H9 (cell line): Measurements from ENCODE around the gene ARVCF. TPM values are rescaled to one million over a fixed set of nuclear protein-coding genes. Genes with fewer than 3 reads are reported as not detected.

Experiments
- DNase-seq: peaks from one replicate; pipeline ENCODE4 v3.0.0-alpha.2; 2017
- H2AFZ ChIP-seq: one replicate; pipeline ENCODE4 v1.6.1; 2013; ENCODE audit warnings: mild to moderate bottlenecking, low read length, control low read depth, moderate library complexity
- H2AK5ac ChIP-seq: 2 replicates; pipeline ENCODE4 v1.6.1; 2013; ENCODE audit warnings: low read length, control low read depth, mixed read lengths; ENCODE audit not compliant: insufficient read length
- H2BK120ac ChIP-seq: one replicate; pipeline ENCODE4 v1.6.1; 2013; ENCODE audit warnings: low read depth, mild to moderate bottlenecking, low read length, control low read depth, inconsistent platforms; ENCODE audit not compliant: poor library complexity, severe bottlenecking
- H2BK12ac ChIP-seq: 2 replicates; pipeline ENCODE4 v1.6.1; 2013; ENCODE audit warnings: low read length, control low read depth, mixed read lengths, low read depth; ENCODE audit not compliant: insufficient read length
- H2BK15ac ChIP-seq: 2 replicates; pipeline ENCODE4 v1.6.1; 2013; ENCODE audit warnings: low read depth, low read length, control low read depth
- H2BK20ac ChIP-seq: one replicate; pipeline ENCODE4 v1.6.1; 2013; ENCODE audit warnings: low read depth, mild to moderate bottlenecking, low read length, control low read depth, inconsistent platforms; ENCODE audit not compliant: poor library complexity, severe bottlenecking
- H2BK5ac ChIP-seq: 2 replicates; pipeline ENCODE4 v1.6.1; 2013; ENCODE audit warnings: low read length, control low read depth, mixed read lengths; ENCODE audit not compliant: insufficient read length
- H3K14ac ChIP-seq: 2 replicates; pipeline ENCODE4 v1.6.1; 2013; ENCODE audit warnings: low read length, control low read depth; ENCODE audit not compliant: insufficient read depth
- H3K18ac ChIP-seq: 2 replicates; pipeline ENCODE4 v1.6.1; 2013; ENCODE audit warnings: low read depth, mild to moderate bottlenecking, mixed read lengths, low read length, control low read depth; ENCODE audit not compliant: insufficient read length
- H3K23ac ChIP-seq: 2 replicates; pipeline ENCODE4 v1.6.1; 2013; ENCODE audit warnings: low read length, control low read depth, mixed read lengths, low read depth; ENCODE audit not compliant: insufficient read length
- H3K23me2 ChIP-seq: 2 replicates; pipeline ENCODE4 v1.6.1; 2013; ENCODE audit warnings: low read depth, mild to moderate bottlenecking, mixed read lengths, low read length, control low read depth; ENCODE audit not compliant: insufficient read length, poor library complexity, severe bottlenecking
- H3K27ac ChIP-seq: 2 replicates; pipeline ENCODE4 v1.5.1; 2013; ENCODE audit warnings: low read length, control low read depth, mixed read lengths, low read depth; ENCODE audit not compliant: insufficient read length
- H3K27me3 ChIP-seq: 2 replicates; pipeline ENCODE4 v1.6.1; 2013; ENCODE audit warnings: low read length, control low read depth, inconsistent platforms; ENCODE audit not compliant: insufficient read depth
- H3K4ac ChIP-seq: 2 replicates; pipeline ENCODE4 v1.6.1; 2013; ENCODE audit warnings: low read depth, mild to moderate bottlenecking, control low read depth, inconsistent platforms, low read length, moderate library complexity
- H3K4me1 ChIP-seq: 2 replicates; pipeline ENCODE4 v1.6.1; 2013; ENCODE audit warnings: low read length, control low read depth, inconsistent platforms; ENCODE audit not compliant: insufficient read depth
- H3K4me2 ChIP-seq: 2 replicates; pipeline ENCODE4 v1.6.1; 2013; ENCODE audit warnings: low read length, control low read depth, mixed read lengths; ENCODE audit not compliant: insufficient read length, insufficient read depth
- H3K56ac ChIP-seq: 2 replicates; pipeline ENCODE4 v1.6.1; 2013; ENCODE audit warnings: low read depth, mild to moderate bottlenecking, mixed read lengths, low read length, control low read depth; ENCODE audit not compliant: insufficient read length
- H3K79me1 ChIP-seq: 2 replicates; pipeline ENCODE4 v1.6.1; 2013; ENCODE audit warnings: low read depth, mild to moderate bottlenecking, moderate library complexity, low read length, control low read depth, inconsistent platforms; ENCODE audit not compliant: insufficient read depth, poor library complexity, severe bottlenecking
- H3K79me2 ChIP-seq: 2 replicates; pipeline ENCODE4 v1.6.1; 2013; ENCODE audit warnings: low read length, control low read depth, inconsistent platforms; ENCODE audit not compliant: insufficient read depth
- H3K9ac ChIP-seq: 2 replicates; pipeline ENCODE4 v1.6.1; 2013; ENCODE audit warnings: low read length, control low read depth, mixed read lengths; ENCODE audit not compliant: insufficient read length; ENCODE audit errors: extremely low read depth
- H3K9me3 ChIP-seq: one replicate; pipeline ENCODE4 v1.6.1; 2013; ENCODE audit warnings: low read depth, low read length, inconsistent platforms; ENCODE audit not compliant: control insufficient read depth
- H3T11ph ChIP-seq: one replicate; pipeline ENCODE4 v1.6.1; 2013; ENCODE audit warnings: mild to moderate bottlenecking, low read length, control low read depth, inconsistent platforms
- H4K20me1 ChIP-seq: one replicate; pipeline ENCODE4 v1.6.1; 2013; ENCODE audit not compliant: control insufficient read depth, insufficient read length, insufficient read depth
- H4K5ac ChIP-seq: 2 replicates; pipeline ENCODE4 v1.6.1; 2013; ENCODE audit warnings: low read depth, mild to moderate bottlenecking, mixed read lengths, low read length, control low read depth; ENCODE audit not compliant: insufficient read length
- H4K8ac ChIP-seq: replicated peaks from 2 replicates; pipeline ENCODE4 v1.6.1; 2013; ENCODE audit warnings: low read length, control low read depth, mixed read lengths, low read depth; ENCODE audit not compliant: insufficient read length
- H4K91ac ChIP-seq: 2 replicates; pipeline ENCODE4 v1.6.1; 2013; ENCODE audit warnings: low read depth, mild to moderate bottlenecking, moderate library complexity, mixed read lengths, low read length, control low read depth; ENCODE audit not compliant: insufficient read length
- H3K27ac Mint-ChIP-seq, 3 experiments: 2 replicates in 2 of 3; 3 replicates in 1 of 3; pipeline ENCODE4 v1.8.0; 2020 to 2021; ENCODE audit warnings: mixed read lengths in 3 of 3, mild to moderate bottlenecking in 1 of 3, moderate library complexity in 1 of 3
- H3K27me3 Mint-ChIP-seq: 2 replicates; pipeline ENCODE4 v1.8.0; 2021; ENCODE audit warnings: low read depth, mild to moderate bottlenecking, moderate library complexity, mixed read lengths
- H3K36me3 Mint-ChIP-seq, 3 experiments: 2 replicates in 2 of 3; 3 replicates in 1 of 3; pipeline ENCODE4 v1.8.0; 2020 to 2021; ENCODE audit warnings: low read depth in 3 of 3, mixed read lengths in 3 of 3; ENCODE audit not compliant: insufficient read depth in 1 of 3
- H3K4me1 Mint-ChIP-seq, 2 experiments: 2 replicates each; pipeline ENCODE4 v1.8.0; 2020; ENCODE audit warnings: mixed read lengths in 2 of 2
- H3K4me3 Mint-ChIP-seq, 2 experiments: 2 replicates in 1 of 2; 3 replicates in 1 of 2; pipeline ENCODE4 v1.8.0; 2020 to 2021; ENCODE audit warnings: mild to moderate bottlenecking in 2 of 2, mixed read lengths in 2 of 2, moderate library complexity in 1 of 2
- H3K9me3 Mint-ChIP-seq, 2 experiments: 2 replicates in 1 of 2; 3 replicates in 1 of 2; pipeline ENCODE4 v1.8.0; 2020; ENCODE audit warnings: mild to moderate bottlenecking in 2 of 2, mixed read lengths in 2 of 2, moderate library complexity in 1 of 2
- WGBS: extraction: QIAGEN DNeasy Blood & Tissue Kit; methylation state at CpG from one replicate; pipeline ENCODE4 v1.1.7; 2013; ENCODE audit warnings: missing lambda C conversion rate, low lambda C conversion rate, mixed read lengths; ENCODE audit not compliant: insufficient read length; ENCODE audit errors: extremely low coverage; 5-methylcytosine and 5-hydroxymethylcytosine counted together
- total RNA-seq: library from RNA; stranded (reverse); gene quantifications from 2 replicates; pipeline ENCODE4 v1.2.1, GENCODE V29; 2021
- TF ChIP-seq, protein P1 (sequence below): fragments of 200-600 bp; sonication (generic); conservative IDR thresholded peaks from 3 replicates; pipeline ENCODE4 v1.8.0; 2021; ENCODE audit warnings: antibody characterized with exemption, mild to moderate bottlenecking

Gene ARVCF
- total RNA-seq, 1 experiment from 2014 or later = 40.7 TPM

DNA sequence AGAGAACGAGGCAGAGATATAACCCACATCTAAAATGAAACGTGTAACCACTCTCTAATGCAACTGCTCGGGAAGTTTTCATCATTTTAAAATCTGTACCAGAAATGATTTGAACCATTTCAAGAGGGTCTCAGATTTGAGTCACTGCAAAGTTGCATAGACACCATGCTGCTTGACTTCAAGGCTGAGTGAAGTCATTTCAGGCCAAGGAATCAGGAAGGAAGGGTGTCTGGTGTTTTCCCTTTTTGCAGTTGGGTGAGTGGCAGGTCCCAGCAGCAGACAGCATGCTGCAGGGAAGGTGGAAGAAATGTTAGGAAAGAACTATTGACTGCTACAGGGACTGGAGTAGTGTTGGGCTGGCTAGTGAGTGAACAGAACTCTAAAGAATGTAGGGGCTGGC, 20.8 kb upstream of the ARVCF start:
- H3K9me3 Mint-ChIP-seq = no peaks in the 10 kb centered on the region
- Histone ChIP-seq H2AFZ (no peak overlapping the region), H4K8ac (no peak overlapping the region), H3K18ac (no peak overlapping the region), H2BK5ac (no peak overlapping the region), H3K79me1 (no peaks in the 10 kb centered on the region), H4K5ac (no peak overlapping the region), H4K91ac (no peak overlapping the region), H3K4ac (no peak overlapping the region), H2BK120ac (no peak overlapping the region), H2AK5ac (no peak overlapping the region), H3K23me2 (no peaks in the 10 kb centered on the region), H3T11ph (no peak overlapping the region), H2BK12ac (no peak overlapping the region), H2BK15ac (no peak overlapping the region), H3K27me3 (no peaks in the 10 kb centered on the region; the same call in 1 of the 2 replicates), H3K79me2 (no peaks in the 10 kb centered on the region), H3K14ac (no peak overlapping the region), H3K9ac (no peak overlapping the region), H3K23ac (no peak overlapping the region), H3K4me1 (no peaks in the 10 kb centered on the region), H3K27ac (no peak overlapping the region), H4K20me1 (no peaks in the 10 kb centered on the region), H3K4me2 (no peak overlapping the region), H3K56ac (no peak overlapping the region), H3K9me3 (no peaks in the 10 kb centered on the region), H2BK20ac (no peak overlapping the region)
- H3K4me1 Mint-ChIP-seq = peaks cover 0 to 8% of the 10 kb centered on the region in 2 experiments; a peak in 2 of 4 replicates
- TF ChIP-seq, protein P1, sequence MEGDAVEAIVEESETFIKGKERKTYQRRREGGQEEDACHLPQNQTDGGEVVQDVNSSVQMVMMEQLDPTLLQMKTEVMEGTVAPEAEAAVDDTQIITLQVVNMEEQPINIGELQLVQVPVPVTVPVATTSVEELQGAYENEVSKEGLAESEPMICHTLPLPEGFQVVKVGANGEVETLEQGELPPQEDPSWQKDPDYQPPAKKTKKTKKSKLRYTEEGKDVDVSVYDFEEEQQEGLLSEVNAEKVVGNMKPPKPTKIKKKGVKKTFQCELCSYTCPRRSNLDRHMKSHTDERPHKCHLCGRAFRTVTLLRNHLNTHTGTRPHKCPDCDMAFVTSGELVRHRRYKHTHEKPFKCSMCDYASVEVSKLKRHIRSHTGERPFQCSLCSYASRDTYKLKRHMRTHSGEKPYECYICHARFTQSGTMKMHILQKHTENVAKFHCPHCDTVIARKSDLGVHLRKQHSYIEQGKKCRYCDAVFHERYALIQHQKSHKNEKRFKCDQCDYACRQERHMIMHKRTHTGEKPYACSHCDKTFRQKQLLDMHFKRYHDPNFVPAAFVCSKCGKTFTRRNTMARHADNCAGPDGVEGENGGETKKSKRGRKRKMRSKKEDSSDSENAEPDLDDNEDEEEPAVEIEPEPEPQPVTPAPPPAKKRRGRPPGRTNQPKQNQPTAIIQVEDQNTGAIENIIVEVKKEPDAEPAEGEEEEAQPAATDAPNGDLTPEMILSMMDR = no peak
- WGBS = no CpG with 5 or more reads among the region's 3 CpGs
- no peaks in the 10 kb centered on the region; the same call in 1 of the 2 replicates for H3K27me3 Mint-ChIP-seq
- H3K36me3 Mint-ChIP-seq = peaks cover 0 to 7% (median 0%) of the 10 kb centered on the region in 3 experiments; a peak in 3 of 7 replicates
- peak overlapping the region; percentile 73 to 78 (median 76); a peak in 3 of 7 replicates for H3K27ac Mint-ChIP-seq
- no peak for DNase-seq
- no peak overlapping the region for H3K4me3 Mint-ChIP-seq
